ES-I3 (cell line): ENCODE data around the gene MRPL27.
"Not testable (repeated sequence)": the region's sequence is repeated elsewhere in the genome, so short reads cannot be mapped to it uniquely, and the experiment has no call there.

ENCODE experiments used
- H3K36me3 ChIP-seq: 2 replicates; pipeline ENCODE4 v1.6.1; 2013; ENCODE audit warnings: mild to moderate bottlenecking, low read length, control low read depth, moderate library complexity; ENCODE audit not compliant: insufficient read depth
- H3K4me1 ChIP-seq: 2 replicates; pipeline ENCODE4 v1.6.1; 2013; ENCODE audit warnings: mild to moderate bottlenecking, control low read depth, low read length; ENCODE audit not compliant: insufficient read depth
- H3K9ac ChIP-seq: 2 replicates; pipeline ENCODE4 v1.6.1; 2013; ENCODE audit warnings: low read depth, mild to moderate bottlenecking, low read length, moderate library complexity
- H3K9me3 ChIP-seq: 2 replicates; pipeline ENCODE4 v1.6.1; 2013; ENCODE audit warnings: mild to moderate bottlenecking, low read length, moderate library complexity; ENCODE audit not compliant: control insufficient read depth, insufficient read depth

MRPL27 gene

GRCh38 chr17:50372758-50373556, at the start of gene MRPL27, which contains the start of gene EME1:
TSS of gene MRPL27 (minus strand) at chr17:50373184. CDS start at chr17:50373170, 14 bp downstream.
TSS of gene EME1 (plus strand) at chr17:50373229. CDS start at chr17:50375209, 1,980 bp downstream.
- H3K9ac ChIP-seq, result peak within 1 kb of the TSS; percentile 98
- H3K36me3 ChIP-seq, result peaks cover 26% of the 10 kb centered on the region
- peaks cover 5% of the 10 kb centered on the region; the same call in 1 of the 2 replicates for H3K4me1 ChIP-seq
- no peaks in the 10 kb centered on the region for H3K9me3 ChIP-seq

GRCh38 chr17:50422738-50423137, 49.8 kb upstream of the MRPL27 start:
- H3K4me1 ChIP-seq, result peaks cover 6% of the 10 kb centered on the region; the same call in 1 of the 2 replicates

GRCh38 chr17:50421308-50422051, 48.5 kb upstream of the MRPL27 start:
- Histone ChIP-seq H3K36me3 (no peaks in the 10 kb centered on the region), H3K9me3 (no peaks in the 10 kb centered on the region), H3K4me1 (no peaks in the 10 kb centered on the region; the same call in 1 of the 2 replicates), H3K9ac (no peak overlapping the region)

More at GRCh38 chr17:50422738-50423137, 49.8 kb upstream of the MRPL27 start:
- no peaks in the 10 kb centered on the region for H3K9me3 ChIP-seq
- H3K9ac ChIP-seq, result no peak overlapping the region
- H3K36me3 ChIP-seq, result no peaks in the 10 kb centered on the region

- Histone ChIP-seq H3K4me1 (no peaks in the 10 kb centered on the region; the same call in 1 of the 2 replicates), H3K9ac (no peak overlapping the region)
These were observed 47.6 kb upstream of the MRPL27 start for GRCh38 chr17:50420419-50421112.

GRCh38 chr17:50419577-50419976, 46.6 kb upstream of the MRPL27 start:
- not testable (repeated sequence) for H3K9me3 ChIP-seq, H3K4me1 ChIP-seq, H3K9ac ChIP-seq, H3K36me3 ChIP-seq

More at GRCh38 chr17:50420419-50421112, 47.6 kb upstream of the MRPL27 start:
- H3K9me3 ChIP-seq, result no peaks in the 10 kb centered on the region
- no peaks in the 10 kb centered on the region for H3K36me3 ChIP-seq

GRCh38 chr17:50414808-50415207, 41.8 kb upstream of the MRPL27 start:
- H3K4me1 ChIP-seq, result no peaks in the 10 kb centered on the region
- no peaks in the 10 kb centered on the region for H3K36me3 ChIP-seq
- H3K9ac ChIP-seq, result no peak overlapping the region
- H3K9me3 ChIP-seq, result no peaks in the 10 kb centered on the region

- H3K36me3 ChIP-seq, result no peaks in the 10 kb centered on the region
- no peaks in the 10 kb centered on the region for H3K9me3 ChIP-seq
- no peak overlapping the region for H3K9ac ChIP-seq
- H3K4me1 ChIP-seq, result no peaks in the 10 kb centered on the region
These were observed 39.3 kb upstream of the MRPL27 start for GRCh38 chr17:50412188-50412732.

GRCh38 chr17:50407921-50408320, 34.9 kb upstream of the MRPL27 start:
- Histone ChIP-seq H3K9me3 (no peaks in the 10 kb centered on the region), H3K4me1 (no peaks in the 10 kb centered on the region), H3K9ac (no peak overlapping the region), H3K36me3 (no peaks in the 10 kb centered on the region)

GRCh38 chr17:50406578-50406977, 33.6 kb upstream of the MRPL27 start:
- H3K4me1 ChIP-seq, result no peaks in the 10 kb centered on the region

GRCh38 chr17:50405351-50405750, 32.4 kb upstream of the MRPL27 start:
- H3K9ac ChIP-seq, H3K36me3 ChIP-seq, H3K9me3 ChIP-seq, H3K4me1 ChIP-seq: not testable (repeated sequence)

More at GRCh38 chr17:50406578-50406977, 33.6 kb upstream of the MRPL27 start:
- H3K9ac ChIP-seq, result no peak overlapping the region
- H3K9me3 ChIP-seq, result no peaks in the 10 kb centered on the region
- no peaks in the 10 kb centered on the region for H3K36me3 ChIP-seq

GRCh38 chr17:50399591-50399990, 26.6 kb upstream of the MRPL27 start:
- not testable (repeated sequence) for H3K9me3 ChIP-seq, H3K36me3 ChIP-seq, H3K9ac ChIP-seq, H3K4me1 ChIP-seq

GRCh38 chr17:50398672-50399071, 25.7 kb upstream of the MRPL27 start:
- H3K4me1 ChIP-seq, H3K9me3 ChIP-seq, H3K9ac ChIP-seq: not testable (repeated sequence)
- peaks cover 15% of the 10 kb centered on the region for H3K36me3 ChIP-seq

GRCh38 chr17:50397919-50398285, 24.9 kb upstream of the MRPL27 start:
- Histone ChIP-seq H3K36me3 (peaks cover 22% of the 10 kb centered on the region), H3K9ac (peak overlapping the region; percentile 85)

More at GRCh38 chr17:50397919-50398285, 24.9 kb upstream of the MRPL27 start:
- Histone ChIP-seq H3K9me3 (no peaks in the 10 kb centered on the region), H3K4me1 (peaks cover 6% of the 10 kb centered on the region; the same call in 1 of the 2 replicates)
